GM12878 (cell line): ENCODE measurements around the gene ASGR1. TPM values are rescaled to one million over a fixed set of nuclear protein-coding genes. Genes with fewer than 3 reads are reported as not detected.

Experiments used
- ATAC-seq: fragments of 200-7000 bp; cut with Tn5 transposase; 3 replicates; pipeline ENCODE4 v1.9.1; 2020; ENCODE audit warnings: mild to moderate bottlenecking, moderate library complexity
- BruUV-seq: library from RNA; stranded (reverse); fragments of 400-500 nt; replicated peaks from 2 replicates; lab custom pipeline; 2021; lab: Mats Ljungman, UMichigan
- CTCF ChIA-PET: fragments of 300-600 bp; sonication (Branson Sonifier 250); formaldehyde crosslinking; extraction: SDS; loops from one replicate; lab custom pipeline; 2021; ENCODE audit warnings: inconsistent platforms; lab: Yijun Ruan, JAX
- POLR2A ChIA-PET: fragments of 350-600 bp; formaldehyde crosslinking; extraction: SDS; loops from one replicate; lab custom pipeline; 2021; ENCODE audit warnings: inconsistent platforms; lab: Charles Lee
- RAD21 ChIA-PET: fragments of 300-600 bp; sonication (Branson Sonifier 250); formaldehyde crosslinking; loops from one replicate; lab custom pipeline; 2023; ENCODE audit warnings: antibody characterized with exemption; ENCODE audit not compliant: unreplicated experiment; lab: Charles Lee
- SMC1A ChIA-PET: fragments of 300-600 bp; sonication (Branson Sonifier 250); formaldehyde crosslinking; loops from one replicate; lab custom pipeline; 2023; ENCODE audit not compliant: unreplicated experiment, uncharacterized antibody; lab: Charles Lee
- DNase-seq: peaks from one replicate; pipeline ENCODE4 v3.0.0-alpha.2; 2011; ENCODE audit warnings: low read depth, low spot score
- FAIRE-seq: peaks from 3 replicates; lab custom pipeline; 2011; peaks lifted over from hg19 to GRCh38; lab: Jason Lieb, UNC
- H2AFZ ChIP-seq: 2 replicates; pipeline ENCODE4 v1.6.0; 2011; ENCODE audit warnings: low read depth, low read length, control low read depth; ENCODE audit not compliant: control insufficient read depth
- H3K27ac ChIP-seq: 2 replicates; pipeline ENCODE4 v1.5.1; 2011; ENCODE audit warnings: control low read depth; ENCODE audit not compliant: control insufficient read depth, insufficient read depth
- H3K27me3 ChIP-seq, 2 experiments: replicated peaks in 1 of 2; 2 replicates each; pipeline versions ENCODE4 v1.6.0 to v1.6.1; 2011; ENCODE audit warnings: low read length in 1 of 2; ENCODE audit not compliant: control insufficient read depth in 2 of 2, insufficient read depth in 2 of 2
- H3K36me3 ChIP-seq, 2 experiments: 2 replicates each; pipeline ENCODE4 v1.5.1; 2011; ENCODE audit warnings: low read length in 1 of 2; ENCODE audit not compliant: control insufficient read depth in 2 of 2, insufficient read depth in 2 of 2
- H3K4me1 ChIP-seq: 2 replicates; pipeline ENCODE4 v1.6.1; 2011; ENCODE audit warnings: mild to moderate bottlenecking, low read length, moderate library complexity, mixed read lengths; ENCODE audit not compliant: control insufficient read depth, insufficient read depth
- H3K4me2 ChIP-seq: 2 replicates; pipeline ENCODE4 v1.6.0; 2011; ENCODE audit warnings: control low read depth; ENCODE audit not compliant: control insufficient read depth, insufficient read depth
- H3K4me3 ChIP-seq: fragments of 200-600 bp; sonication (generic); 2 replicates; pipeline ENCODE4 v1.5.1; 2016
- H3K79me2 ChIP-seq: 2 replicates; pipeline ENCODE4 v1.6.0; 2011; ENCODE audit warnings: low read length; ENCODE audit not compliant: control insufficient read depth, insufficient read depth
- H3K9ac ChIP-seq: 2 replicates; pipeline ENCODE4 v1.8.0; 2011; ENCODE audit warnings: low read length, control low read depth, mixed read lengths; ENCODE audit not compliant: control insufficient read depth, insufficient read depth
- H3K9me3 ChIP-seq: replicated peaks from 3 replicates; pipeline ENCODE4 v1.5.1; 2011; ENCODE audit warnings: mild to moderate bottlenecking, low read length; ENCODE audit not compliant: control insufficient read depth, insufficient read depth
- H4K20me1 ChIP-seq: 2 replicates; pipeline ENCODE4 v1.6.0; 2011; ENCODE audit not compliant: control insufficient read depth, insufficient read depth
- BRCA1 ChIP-seq: IDR thresholded peaks from 2 replicates; pipeline ENCODE4 v1.6.1; 2011; ENCODE audit warnings: low read depth, low read length, improper control_type of control experiment
- EP300 ChIP-seq, 2 experiments: fragments of 150-350 bp in 1 of 2; IDR thresholded peaks; 2 replicates each; pipeline ENCODE4 v1.6.1; 2011 to 2012; ENCODE audit warnings: low read depth in 2 of 2, low read length in 2 of 2, borderline replicate concordance in 1 of 2, improper control_type of control experiment in 1 of 2, inconsistent platforms in 1 of 2; ENCODE audit not compliant: control insufficient read depth in 1 of 2
- FOS ChIP-seq: IDR thresholded peaks from 3 replicates; pipeline ENCODE4 v1.6.1; 2011; ENCODE audit warnings: borderline replicate concordance; ENCODE audit not compliant: insufficient read length; ENCODE audit errors: extremely low read depth
- WGBS: methylation state at CpG from one replicate; pipeline ENCODE4 v1.1.6; 2016; ENCODE audit warnings: low lambda C conversion rate; ENCODE audit not compliant: insufficient replicate concordance, insufficient coverage; ENCODE audit errors: missing lambda C conversion rate; 5-methylcytosine and 5-hydroxymethylcytosine counted together
- in situ Hi-C: fragments of 300-500 bp; cut with MboI; formaldehyde crosslinking; loops from 9 replicates; pipeline ENCODE4 v1.14.3; 2018; ENCODE audit warnings: mixed read lengths
- intact Hi-C: fragments of 100-400 bp; cut with micrococcal nuclease; formaldehyde crosslinking; loops from one replicate; pipeline ENCODE4 v1.14.2; 2022; ENCODE audit not compliant: unreplicated experiment
- microRNA counts: library from miRNA; unstranded; fragments of <30 nt; microRNA quantifications from one replicate; lab custom pipeline; 2016
- microRNA-seq: library from miRNA; unstranded; fragments of <30 nt; microRNA quantifications from one replicate; pipeline ENCODE4, GENCODE V29; 2018
- polyA plus RNA-seq, 11 experiments: library from polyadenylated mRNA; depleted of rRNA in 4 of 11; unstranded in 6 of 11; stranded (reverse) in 5 of 11; fragments of >200 nt; fragmentation: Nextera tagmentation in 4 of 11; fragmentation: Illumina TruSeq in 1 of 11; extraction: Ambion mirVana in 4 of 11; extraction: Trizol in 1 of 11; gene quantifications; 1 replicate in 1 of 11; 2 replicates in 10 of 11; pipeline versions ENCODE4 v1.2.1 to v1.2.3, GENCODE V29; 2011 to 2016; ENCODE audit warnings: inconsistent platforms in 2 of 11, missing spikeins in 2 of 11, low read depth in 1 of 11
- small RNA-seq: library from RNA; depleted of rRNA; stranded (forward); fragments of <200 nt; gene quantifications from one replicate; pipeline ENCODE3, GENCODE V24; 2014
- total RNA-seq, 4 experiments: library from RNA; depleted of rRNA in 3 of 4; stranded (reverse); fragments of >200 nt in 3 of 4; fragmentation: Illumina TruSeq in 1 of 4; extraction: Trizol in 1 of 4; gene quantifications; 2 replicates each; pipeline versions ENCODE4 v1.2.1 to v1.2.3, GENCODE V29; 2013 to 2021
- TF ChIP-seq, protein P1 (sequence below): IDR thresholded peaks from 2 replicates; pipeline ENCODE4 v1.6.1; 2012; ENCODE audit warnings: low read depth, low read length, improper control_type of control experiment

Gene ASGR1
- total and polyA plus RNA-seq, 10 of the 15 experiments (the other 5 are each of a cell fraction or from before 2014, with no cell fraction given), result 0.06 to 0.34 (median 0.14) TPM; not detected in 6

DNA sequence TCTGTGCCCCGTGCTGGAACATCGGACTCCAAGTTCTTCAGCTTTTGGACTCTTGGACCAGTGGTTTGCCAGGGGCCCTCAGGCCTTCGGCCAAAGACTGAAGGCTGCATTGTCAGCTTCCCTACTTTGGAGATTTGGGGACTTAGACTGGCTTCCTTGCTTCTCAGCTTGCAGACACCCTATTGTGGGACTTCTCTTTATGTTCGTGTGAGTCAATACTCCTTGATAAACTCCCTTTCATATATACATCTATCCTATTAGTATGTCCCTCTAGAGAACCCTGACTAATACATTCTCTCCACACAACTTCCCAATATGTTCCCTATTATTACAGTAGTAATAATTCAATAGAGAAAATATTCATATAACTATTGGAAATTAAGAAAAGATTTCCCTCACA, 55.3 kb downstream of the ASGR1 start:
- BruUV-seq, result no TSS peak
- FAIRE-seq (no peak), DNase-seq (no peak), ATAC-seq (no peak)
- 91% methylated on average over 4 of the region's 4 CpGs for WGBS
- Histone ChIP-seq H3K36me3 (no peaks in the 10 kb centered on the region), H2AFZ (no peak overlapping the region), H3K4me1 (peaks cover 15% of the 10 kb centered on the region), H3K79me2 (no peaks in the 10 kb centered on the region), H3K4me2 (no peak overlapping the region), H3K27me3 (no peaks in the 10 kb centered on the region), H4K20me1 (no peaks in the 10 kb centered on the region), H3K9ac (no peak overlapping the region), H3K9me3 (no peaks in the 10 kb centered on the region), H3K4me3 (no peak overlapping the region), H3K27ac (no peak overlapping the region)
- ChIA-PET CTCF (no interaction called here), SMC1A (interaction anchor here (1.1 to 4.9 kb wide), 2 partner anchors 9 to 78 kb away, joined by 4 to 25 read pairs; no protein-coding TSS in a partner anchor), RAD21 (interaction anchor here (2.2 kb wide), 1 partner anchor 9 kb away, joined by 10 read pairs; no protein-coding TSS in a partner anchor), POLR2A (no interaction called here)
- in situ Hi-C loops, result no loop called here
- intact Hi-C loops, result no loop called here
- TF ChIP-seq FOS (no peak), EP300 (IDR thresholded peaks at IDR 0.05; ENCODE audit: borderline replicate concordance in 1 of 2, control insufficient read depth in 1 of 2, low read depth in 2 of 2, low read length in 2 of 2) (no peak), BRCA1 (no peak)
- TF ChIP-seq, protein P1, sequence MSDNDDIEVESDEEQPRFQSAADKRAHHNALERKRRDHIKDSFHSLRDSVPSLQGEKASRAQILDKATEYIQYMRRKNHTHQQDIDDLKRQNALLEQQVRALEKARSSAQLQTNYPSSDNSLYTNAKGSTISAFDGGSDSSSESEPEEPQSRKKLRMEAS, result no peak

MicroRNA genes within 50 kb of the gene (microRNA counts, 767-probe panel; counts per million panel counts)
- microRNA hsa-miR-324-3p (lab: Ali Mortazavi, UCI), result 977 counts per million, percentile 26 among the panel's probes with 10 or more counts
- 2,682 counts per million, percentile 85 among the panel's probes with 10 or more counts for microRNA hsa-miR-324-5p (lab: Ali Mortazavi, UCI)

Small RNA genes within 50 kb of the gene (microRNA-seq; reads per million reads assigned to microRNA genes)
- gene MIR324, result 1,783 reads per million, percentile 91 among the genes with 10 or more reads in this experiment

Small RNA genes within 50 kb of the gene (small RNA-seq; reads per million reads assigned to genes)
- gene AC120057.4, result not detected
- 44.2 reads per million, percentile 98 among the genes with 10 or more reads in this experiment for gene MIR324

Other genes starting within 250 kb of the ASGR1 start
Only the 7 nearest of the 30 such genes appear.
- gene ASGR2, start 64.5 kb downstream of the ASGR1 start, total RNA-seq (2014; rRNA removed), result not detected in 2 replicates
- gene ASGR2, start 64.5 kb downstream of the ASGR1 start, total RNA-seq (2014; rRNA removed; fragmentation: Illumina TruSeq; extraction: Trizol), result not detected in 2 replicates
- 0.37 TPM in 1 of 2 replicates, not detected in the other for gene ASGR2, start 64.5 kb downstream of the ASGR1 start, total RNA-seq (2021)
- 0.17 TPM in 1 of 2 replicates, not detected in the other for gene ASGR2, start 64.5 kb downstream of the ASGR1 start, polyA plus RNA-seq (2011; rRNA removed)
- not detected in 2 replicates for gene ASGR2, start 64.5 kb downstream of the ASGR1 start, polyA plus RNA-seq (2014; fragmentation: Illumina TruSeq; extraction: Trizol)
- not detected for gene ASGR2, start 64.5 kb downstream of the ASGR1 start, polyA plus RNA-seq (2014; fragmentation: Nextera tagmentation; extraction: Ambion mirVana)
- not detected in 2 replicates for gene ASGR2, start 64.5 kb downstream of the ASGR1 start, polyA plus RNA-seq (2014; rRNA removed)
- gene ASGR2, start 64.5 kb downstream of the ASGR1 start, polyA plus RNA-seq (2016; fragmentation: Nextera tagmentation; extraction: Ambion mirVana), result not detected
- 1.4 and 2.3 TPM in 2 replicates for gene DLG4, start 40.5 kb upstream of the ASGR1 start, total RNA-seq (2014; rRNA removed)
- 1.3 and 1.9 TPM in 2 replicates for gene DLG4, start 40.5 kb upstream of the ASGR1 start, total RNA-seq (2014; rRNA removed; fragmentation: Illumina TruSeq; extraction: Trizol)
- 3.1 and 4.2 TPM in 2 replicates for gene DLG4, start 40.5 kb upstream of the ASGR1 start, total RNA-seq (2021)
- gene DLG4, start 40.5 kb upstream of the ASGR1 start, polyA plus RNA-seq (2011; rRNA removed), result 2.8 and 2.9 TPM in 2 replicates
- 0.68 and 2.1 TPM in 2 replicates for gene DLG4, start 40.5 kb upstream of the ASGR1 start, polyA plus RNA-seq (2014; fragmentation: Illumina TruSeq; extraction: Trizol)
- gene DLG4, start 40.5 kb upstream of the ASGR1 start, polyA plus RNA-seq (2014; fragmentation: Nextera tagmentation; extraction: Ambion mirVana), result under 1 TPM; 0.07 to 0.43 TPM
- 2.6 and 4.1 TPM in 2 replicates for gene DLG4, start 40.5 kb upstream of the ASGR1 start, polyA plus RNA-seq (2014; rRNA removed)
- under 1 TPM; 0.10 to 0.29 TPM for gene DLG4, start 40.5 kb upstream of the ASGR1 start, polyA plus RNA-seq (2016; fragmentation: Nextera tagmentation; extraction: Ambion mirVana)
- gene ACADVL, start 40.6 kb upstream of the ASGR1 start, total RNA-seq (2014; rRNA removed), result 138 and 165 TPM in 2 replicates
- 97.1 and 99.0 TPM in 2 replicates for gene ACADVL, start 40.6 kb upstream of the ASGR1 start, total RNA-seq (2014; rRNA removed; fragmentation: Illumina TruSeq; extraction: Trizol)
- gene ACADVL, start 40.6 kb upstream of the ASGR1 start, total RNA-seq (2021), result 182 and 196 TPM in 2 replicates
- gene ACADVL, start 40.6 kb upstream of the ASGR1 start, polyA plus RNA-seq (2011; rRNA removed), result 150 and 232 TPM in 2 replicates
- 86.8 and 137 TPM in 2 replicates for gene ACADVL, start 40.6 kb upstream of the ASGR1 start, polyA plus RNA-seq (2014; fragmentation: Illumina TruSeq; extraction: Trizol)
- 10 to 100 TPM; 25.4 to 73.1 TPM for gene ACADVL, start 40.6 kb upstream of the ASGR1 start, polyA plus RNA-seq (2014; fragmentation: Nextera tagmentation; extraction: Ambion mirVana)
- gene ACADVL, start 40.6 kb upstream of the ASGR1 start, polyA plus RNA-seq (2014; rRNA removed), result 212 and 221 TPM in 2 replicates
- gene ACADVL, start 40.6 kb upstream of the ASGR1 start, polyA plus RNA-seq (2016; fragmentation: Nextera tagmentation; extraction: Ambion mirVana), result 100 to 1,000 TPM; 204 to 225 TPM
- gene DVL2, start 55.1 kb upstream of the ASGR1 start, total RNA-seq (2014; rRNA removed), result 33.0 and 37.6 TPM in 2 replicates
- gene DVL2, start 55.1 kb upstream of the ASGR1 start, total RNA-seq (2014; rRNA removed; fragmentation: Illumina TruSeq; extraction: Trizol), result 15.4 and 16.7 TPM in 2 replicates
- 40.0 and 44.8 TPM in 2 replicates for gene DVL2, start 55.1 kb upstream of the ASGR1 start, total RNA-seq (2021)
- gene DVL2, start 55.1 kb upstream of the ASGR1 start, polyA plus RNA-seq (2011; rRNA removed), result 2.2 and 5.3 TPM in 2 replicates
- gene DVL2, start 55.1 kb upstream of the ASGR1 start, polyA plus RNA-seq (2014; fragmentation: Illumina TruSeq; extraction: Trizol), result 5.1 and 21.2 TPM in 2 replicates
- 1 to 10 TPM in 1 of 2 experiments, under 1 TPM in 1; 0.97 to 2.7 TPM for gene DVL2, start 55.1 kb upstream of the ASGR1 start, polyA plus RNA-seq (2014; fragmentation: Nextera tagmentation; extraction: Ambion mirVana)
- 29.9 and 31.3 TPM in 2 replicates for gene DVL2, start 55.1 kb upstream of the ASGR1 start, polyA plus RNA-seq (2014; rRNA removed)
- 10 to 100 TPM; 25.3 to 30.4 TPM for gene DVL2, start 55.1 kb upstream of the ASGR1 start, polyA plus RNA-seq (2016; fragmentation: Nextera tagmentation; extraction: Ambion mirVana)
- 35.7 and 38.0 TPM in 2 replicates for gene PHF23, start 60.1 kb upstream of the ASGR1 start, total RNA-seq (2014; rRNA removed)
- 35.6 and 37.5 TPM in 2 replicates for gene PHF23, start 60.1 kb upstream of the ASGR1 start, total RNA-seq (2014; rRNA removed; fragmentation: Illumina TruSeq; extraction: Trizol)
- 34.0 and 39.2 TPM in 2 replicates for gene PHF23, start 60.1 kb upstream of the ASGR1 start, total RNA-seq (2021)
- 21.7 and 29.7 TPM in 2 replicates for gene PHF23, start 60.1 kb upstream of the ASGR1 start, polyA plus RNA-seq (2011; rRNA removed)
- 72.7 and 84.8 TPM in 2 replicates for gene PHF23, start 60.1 kb upstream of the ASGR1 start, polyA plus RNA-seq (2014; fragmentation: Illumina TruSeq; extraction: Trizol)
- gene PHF23, start 60.1 kb upstream of the ASGR1 start, polyA plus RNA-seq (2014; fragmentation: Nextera tagmentation; extraction: Ambion mirVana), result 10 to 100 TPM in 1 of 2 experiments, 1 to 10 TPM in 1; 8.2 to 17.7 TPM
- gene PHF23, start 60.1 kb upstream of the ASGR1 start, polyA plus RNA-seq (2014; rRNA removed), result 38.1 and 41.6 TPM in 2 replicates
- 10 to 100 TPM; 26.4 to 31.1 TPM for gene PHF23, start 60.1 kb upstream of the ASGR1 start, polyA plus RNA-seq (2016; fragmentation: Nextera tagmentation; extraction: Ambion mirVana)
- 127 and 134 TPM in 2 replicates for gene GABARAP, start 63.1 kb upstream of the ASGR1 start, total RNA-seq (2014; rRNA removed)
- 157 and 164 TPM in 2 replicates for gene GABARAP, start 63.1 kb upstream of the ASGR1 start, total RNA-seq (2014; rRNA removed; fragmentation: Illumina TruSeq; extraction: Trizol)
- gene GABARAP, start 63.1 kb upstream of the ASGR1 start, total RNA-seq (2021), result 256 and 259 TPM in 2 replicates
- 187 and 223 TPM in 2 replicates for gene GABARAP, start 63.1 kb upstream of the ASGR1 start, polyA plus RNA-seq (2011; rRNA removed)
- gene GABARAP, start 63.1 kb upstream of the ASGR1 start, polyA plus RNA-seq (2014; fragmentation: Illumina TruSeq; extraction: Trizol), result 613 and 739 TPM in 2 replicates
- 100 to 1,000 TPM; 314 to 340 TPM for gene GABARAP, start 63.1 kb upstream of the ASGR1 start, polyA plus RNA-seq (2014; fragmentation: Nextera tagmentation; extraction: Ambion mirVana)
- 236 and 238 TPM in 2 replicates for gene GABARAP, start 63.1 kb upstream of the ASGR1 start, polyA plus RNA-seq (2014; rRNA removed)
- 100 to 1,000 TPM; 433 to 444 TPM for gene GABARAP, start 63.1 kb upstream of the ASGR1 start, polyA plus RNA-seq (2016; fragmentation: Nextera tagmentation; extraction: Ambion mirVana)
- gene CTDNEP1, start 72.4 kb upstream of the ASGR1 start, total RNA-seq (2014; rRNA removed), result 31.4 and 32.2 TPM in 2 replicates
- 23.7 and 27.3 TPM in 2 replicates for gene CTDNEP1, start 72.4 kb upstream of the ASGR1 start, total RNA-seq (2014; rRNA removed; fragmentation: Illumina TruSeq; extraction: Trizol)
- 142 TPM in 2 replicates for gene CTDNEP1, start 72.4 kb upstream of the ASGR1 start, total RNA-seq (2021)
- gene CTDNEP1, start 72.4 kb upstream of the ASGR1 start, polyA plus RNA-seq (2011; rRNA removed), result 82.7 and 111 TPM in 2 replicates
- 167 and 176 TPM in 2 replicates for gene CTDNEP1, start 72.4 kb upstream of the ASGR1 start, polyA plus RNA-seq (2014; fragmentation: Illumina TruSeq; extraction: Trizol)
- 10 to 100 TPM; 24.5 to 29.2 TPM for gene CTDNEP1, start 72.4 kb upstream of the ASGR1 start, polyA plus RNA-seq (2014; fragmentation: Nextera tagmentation; extraction: Ambion mirVana)
- gene CTDNEP1, start 72.4 kb upstream of the ASGR1 start, polyA plus RNA-seq (2014; rRNA removed), result 96.0 and 118 TPM in 2 replicates
- gene CTDNEP1, start 72.4 kb upstream of the ASGR1 start, polyA plus RNA-seq (2016; fragmentation: Nextera tagmentation; extraction: Ambion mirVana), result 10 to 100 TPM; 25.7 to 26.7 TPM